HepG2 (cell line): ENCODE results near the gene MAP2K7. TPM values are rescaled to one million over a fixed set of nuclear protein-coding genes. Genes with fewer than 3 reads are reported as not detected.
A peak's percentile ranks its signal among the peaks of the same experiment; 100 is the strongest.

Experiments used
- AGO1 ChIP-seq: fragments of 200-400 bp; formaldehyde crosslinking; IDR thresholded peaks from 2 replicates; pipeline ENCODE4 v1.6.1; 2017; ENCODE audit warnings: mild to moderate bottlenecking, low read depth, low read length, moderate library complexity; ENCODE audit not compliant: poor library complexity, severe bottlenecking
- CCDC6 ChIP-seq: sonication (generic); formaldehyde crosslinking; IDR thresholded peaks from 2 replicates; pipeline ENCODE4 v1.8.1; 2022; ENCODE audit warnings: mild to moderate bottlenecking, missing genetic modification reagents, moderate library complexity
- IRF2 ChIP-seq: IDR thresholded peaks from 2 replicates; pipeline ENCODE4 v1.6.1; 2018; ENCODE audit warnings: missing genetic modification reagents, missing compliant biosample characterization
- NFKBIZ ChIP-seq: IDR thresholded peaks from 2 replicates; pipeline ENCODE4 v1.6.1; 2018; ENCODE audit warnings: missing genetic modification reagents, missing compliant biosample characterization
- RAD21 ChIP-seq: fragments of 450-650 bp; formaldehyde crosslinking; IDR thresholded peaks from 2 replicates; pipeline ENCODE4 v1.5.0; 2020; ENCODE audit warnings: mild to moderate bottlenecking
- TFDP1 ChIP-seq: IDR thresholded peaks from 2 replicates; pipeline ENCODE4 v1.6.1; 2016; ENCODE audit warnings: missing compliant biosample characterization, missing genetic modification reagents, borderline replicate concordance
- TSC22D2 ChIP-seq: sonication (generic); formaldehyde crosslinking; IDR thresholded peaks from 2 replicates; pipeline ENCODE4 v1.5.1; 2020; ENCODE audit warnings: missing genetic modification reagents, mild to moderate bottlenecking, borderline replicate concordance
- ZFP37 ChIP-seq: sonication (generic); formaldehyde crosslinking; IDR thresholded peaks from 2 replicates; pipeline ENCODE4 v1.4.0; 2020; ENCODE audit warnings: missing genetic modification reagents, borderline replicate concordance
- ZFYVE20 ChIP-seq: sonication (generic); formaldehyde crosslinking; IDR thresholded peaks from 2 replicates; pipeline ENCODE4 v1.8.0; 2023; ENCODE audit warnings: low read depth, mild to moderate bottlenecking, moderate library complexity, missing genetic modification reagents, borderline replicate concordance
- ZNF407 ChIP-seq: sonication (generic); formaldehyde crosslinking; IDR thresholded peaks from one replicate; pipeline ENCODE4 v1.5.1; 2020; ENCODE audit warnings: mild to moderate bottlenecking, missing genetic modification reagents; ENCODE audit errors: not compliant biosample characterization
- polyA plus RNA-seq, 8 experiments: library from polyadenylated mRNA; depleted of rRNA in 3 of 8; stranded (reverse) in 7 of 8; unstranded in 1 of 8; fragments of >200 nt; fragmentation: Illumina TruSeq in 4 of 8; extraction: Trizol in 4 of 8; gene quantifications; 2 replicates each; pipeline versions ENCODE4 v1.2.1 to v1.2.3, GENCODE V29; 2011 to 2016; ENCODE audit warnings: low read depth in 4 of 8, missing spikeins in 1 of 8, mixed read lengths in 1 of 8; ENCODE audit not compliant: insufficient read depth in 1 of 8
- total RNA-seq, 5 experiments: library from RNA; depleted of rRNA; stranded (reverse); fragments of >200 nt; fragmentation: Illumina TruSeq; extraction: Trizol; gene quantifications; 2 replicates each; pipeline ENCODE4 v1.2.3, GENCODE V29; 2016; ENCODE audit warnings: low read depth in 1 of 5
- TF ChIP-seq, protein P1 (sequence below): sonication (generic); formaldehyde crosslinking; IDR thresholded peaks from 2 replicates; pipeline ENCODE4 v1.5.1; 2020; ENCODE audit warnings: missing genetic modification reagents, mild to moderate bottlenecking, borderline replicate concordance
- TF ChIP-seq, protein P2 (sequence below): sonication (generic); formaldehyde crosslinking; IDR thresholded peaks from 2 replicates; pipeline ENCODE4 v1.4.0; 2020; ENCODE audit warnings: mild to moderate bottlenecking, missing genetic modification reagents
- TF ChIP-seq, protein P3 (sequence below): sonication (generic); formaldehyde crosslinking; IDR thresholded peaks from 2 replicates; pipeline ENCODE4 v1.8.0; 2022; ENCODE audit warnings: mild to moderate bottlenecking, missing genetic modification reagents, moderate library complexity
- TF ChIP-seq, protein P4 (sequence below): sonication (generic); formaldehyde crosslinking; IDR thresholded peaks from 2 replicates; pipeline ENCODE4 v1.5.0; 2020; ENCODE audit warnings: missing genetic modification reagents, mild to moderate bottlenecking, borderline replicate concordance

The MAP2K7 gene
- total and polyA plus RNA-seq, 2 of the 13 experiments (the other 11 are each of a cell fraction or from before 2014, with no cell fraction given), result 9.0 to 10.8 TPM

GRCh38 chr19:7925171-7925851 lies 21.6 kb downstream of the MAP2K7 start (continued):
- TF ChIP-seq ZNF407 (no peak), TSC22D2 (0 out of 2 replicates have a peak, but pooled peaks have one; percentile 60), RAD21 (CRISPR knock-in tag) (peak; percentile 89), NFKBIZ (0 out of 2 replicates have a peak, but pooled peaks have one; percentile 45), AGO1 (no peak), TFDP1 (CRISPR knock-in tag) (peak; percentile 95), ZFYVE20 (CRISPR knock-in tag) (peak; percentile 92), IRF2 (CRISPR knock-in tag) (peak; percentile 37; the same call in 1 of the 2 replicates), CCDC6 (CRISPR knock-in tag) (peak; percentile 95), ZFP37 (CRISPR knock-in tag) (0 out of 2 replicates have a peak, but pooled peaks have one; percentile 50)
- TF ChIP-seq, protein P1, sequence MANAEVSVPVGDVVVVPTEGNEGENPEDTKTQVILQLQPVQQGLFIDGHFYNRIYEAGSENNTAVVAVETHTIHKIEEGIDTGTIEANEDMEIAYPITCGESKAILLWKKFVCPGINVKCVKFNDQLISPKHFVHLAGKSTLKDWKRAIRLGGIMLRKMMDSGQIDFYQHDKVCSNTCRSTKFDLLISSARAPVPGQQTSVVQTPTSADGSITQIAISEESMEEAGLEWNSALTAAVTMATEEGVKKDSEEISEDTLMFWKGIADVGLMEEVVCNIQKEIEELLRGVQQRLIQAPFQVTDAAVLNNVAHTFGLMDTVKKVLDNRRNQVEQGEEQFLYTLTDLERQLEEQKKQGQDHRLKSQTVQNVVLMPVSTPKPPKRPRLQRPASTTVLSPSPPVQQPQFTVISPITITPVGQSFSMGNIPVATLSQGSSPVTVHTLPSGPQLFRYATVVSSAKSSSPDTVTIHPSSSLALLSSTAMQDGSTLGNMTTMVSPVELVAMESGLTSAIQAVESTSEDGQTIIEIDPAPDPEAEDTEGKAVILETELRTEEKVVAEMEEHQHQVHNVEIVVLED (CRISPR knock-in tag), result peak; percentile 37; the same call in 1 of the 2 replicates
- TF ChIP-seq, protein P2, sequence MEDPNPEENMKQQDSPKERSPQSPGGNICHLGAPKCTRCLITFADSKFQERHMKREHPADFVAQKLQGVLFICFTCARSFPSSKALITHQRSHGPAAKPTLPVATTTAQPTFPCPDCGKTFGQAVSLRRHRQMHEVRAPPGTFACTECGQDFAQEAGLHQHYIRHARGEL, result no peak
- TF ChIP-seq, protein P3, sequence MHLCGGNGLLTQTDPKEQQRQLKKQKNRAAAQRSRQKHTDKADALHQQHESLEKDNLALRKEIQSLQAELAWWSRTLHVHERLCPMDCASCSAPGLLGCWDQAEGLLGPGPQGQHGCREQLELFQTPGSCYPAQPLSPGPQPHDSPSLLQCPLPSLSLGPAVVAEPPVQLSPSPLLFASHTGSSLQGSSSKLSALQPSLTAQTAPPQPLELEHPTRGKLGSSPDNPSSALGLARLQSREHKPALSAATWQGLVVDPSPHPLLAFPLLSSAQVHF (CRISPR knock-in tag), result peak; percentile 51; the same call in 1 of the 2 replicates
- TF ChIP-seq, protein P4, sequence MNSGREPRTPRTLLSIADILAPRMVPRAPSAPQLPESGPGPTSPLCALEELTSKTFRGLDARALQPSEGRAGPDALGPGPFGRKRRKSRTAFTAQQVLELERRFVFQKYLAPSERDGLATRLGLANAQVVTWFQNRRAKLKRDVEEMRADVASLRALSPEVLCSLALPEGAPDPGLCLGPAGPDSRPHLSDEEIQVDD, result peak; percentile 89; the same call in 1 of the 2 replicates
